ENCODE data around the gene ZNF503. TPM values are rescaled to one million over a fixed set of nuclear protein-coding genes. Genes with fewer than 3 reads are reported as not detected.
A peak's percentile ranks its signal among the peaks of the same experiment; 100 is the strongest.

The ZNF503 gene
- total RNA-seq, 2 experiments from 2014 or later = 0.38 to 0.47 TPM

- Histone ChIP-seq H3K4me3 (ENCODE audit: low read length) (no peak overlapping the region), H3K9me3 (ENCODE audit: control insufficient read depth in 1 of 2, insufficient read depth in 1 of 2, low read length in 2 of 2) (peaks cover 0 to 31% of the 10 kb centered on the region in 2 experiments), H3K27me3 (ENCODE audit: control insufficient read depth in 1 of 2, insufficient read depth in 2 of 2, low read length in 2 of 2) (peaks cover 54 to 87% of the 10 kb centered on the region in 2 experiments), H3K27ac (ENCODE audit: low read depth in 1 of 2, low read length in 2 of 2) (no peak overlapping the region), H3K36me3 (ENCODE audit: insufficient read depth, low read length) (no peaks in the 10 kb centered on the region), H3K4me1 (ENCODE audit: insufficient read depth, low read length) (peaks cover 33% of the 10 kb centered on the region)
- ATAC-seq (ENCODE audit: poor library complexity) (no peak), DNase-seq (no peak)
- Mint-ChIP-seq H3K27me3 (peaks cover 57% of the 10 kb centered on the region), H3K36me3 (ENCODE audit: low read depth) (no peaks in the 10 kb centered on the region), H3K4me3 (no peak overlapping the region), H3K9me3 (no peaks in the 10 kb centered on the region), H3K27ac (no peak overlapping the region), H3K4me1 (ENCODE audit: low read depth) (peaks cover 16% of the 10 kb centered on the region)
- intact Hi-C loops (cut with DNase I, micrococcal nuclease) = loop anchor here in 1 of 2 experiments (5.0 kb wide), 2 partner anchors 640 to 910 kb away; no protein-coding TSS in a partner anchor
- POLR2A ChIA-PET = no interaction called here
- no peak for TF ChIP-seq CTCF (IDR thresholded peaks at IDR 0.05)
- CTCF ChIA-PET = no interaction called here
These were observed 4.7 kb downstream of the ZNF503 start for GRCh38 chr10:75396631-75397495.

- peaks cover 0 to 31% of the 10 kb centered on the region in 2 experiments for H3K9me3 ChIP-seq (ENCODE audit: control insufficient read depth in 1 of 2, insufficient read depth in 1 of 2, low read length in 2 of 2)
- H3K27ac ChIP-seq (ENCODE audit: low read depth in 1 of 2, low read length in 2 of 2) = no peak overlapping the region
- no peaks in the 10 kb centered on the region for H3K36me3 ChIP-seq (ENCODE audit: insufficient read depth, low read length)
- Mint-ChIP-seq H3K4me3 (no peak overlapping the region), H3K4me1 (ENCODE audit: low read depth) (peaks cover 16% of the 10 kb centered on the region), H3K9me3 (no peaks in the 10 kb centered on the region), H3K27me3 (peaks cover 63% of the 10 kb centered on the region), H3K36me3 (ENCODE audit: low read depth) (no peaks in the 10 kb centered on the region), H3K27ac (no peak overlapping the region)
- no peak for TF ChIP-seq CTCF (IDR thresholded peaks at IDR 0.05)
- H3K4me3 ChIP-seq (ENCODE audit: low read length) = no peak overlapping the region
- H3K4me1 ChIP-seq (ENCODE audit: insufficient read depth, low read length) = peaks cover 29% of the 10 kb centered on the region
- intact Hi-C loops (cut with DNase I, micrococcal nuclease) = loop anchor here in 1 of 2 experiments (5.0 kb wide), 2 partner anchors 641 to 911 kb away; no protein-coding TSS in a partner anchor
- ATAC-seq (ENCODE audit: poor library complexity) (no peak), DNase-seq (no peak)
- CTCF ChIA-PET = no interaction called here
- peaks cover 59 to 90% of the 10 kb centered on the region in 2 experiments for H3K27me3 ChIP-seq (ENCODE audit: control insufficient read depth in 1 of 2, insufficient read depth in 2 of 2, low read length in 2 of 2)
- POLR2A ChIA-PET = no interaction called here
These were observed 5.5 kb downstream of the ZNF503 start for GRCh38 chr10:75395932-75396630.

GRCh38 chr10:75395066-75395931, 6.3 kb downstream of the ZNF503 start:
- H3K9me3 ChIP-seq (ENCODE audit: control insufficient read depth in 1 of 2, insufficient read depth in 1 of 2, low read length in 2 of 2) = peaks cover 0 to 31% of the 10 kb centered on the region in 2 experiments
- peak in 2 of 14 experiments; percentile 39 for DNase-seq
- H3K27ac Mint-ChIP-seq = no peak overlapping the region
- peaks cover 66% of the 10 kb centered on the region for H3K27me3 Mint-ChIP-seq
- H3K4me1 ChIP-seq (ENCODE audit: insufficient read depth, low read length) = peaks cover 21% of the 10 kb centered on the region
- peak; percentile 17 for TF ChIP-seq CTCF (IDR thresholded peaks at IDR 0.05)
- no peak overlapping the region for H3K27ac ChIP-seq (ENCODE audit: low read depth in 1 of 2, low read length in 2 of 2)
- H3K4me3 Mint-ChIP-seq = no peak overlapping the region
- peaks cover 54 to 85% of the 10 kb centered on the region in 2 experiments for H3K27me3 ChIP-seq (ENCODE audit: control insufficient read depth in 1 of 2, insufficient read depth in 2 of 2, low read length in 2 of 2)
- no peak overlapping the region for H3K4me3 ChIP-seq (ENCODE audit: low read length)
- peaks cover 13% of the 10 kb centered on the region for H3K4me1 Mint-ChIP-seq (ENCODE audit: low read depth)
- no peak for ATAC-seq (ENCODE audit: poor library complexity)
- H3K9me3 Mint-ChIP-seq = no peaks in the 10 kb centered on the region
- H3K36me3 ChIP-seq (ENCODE audit: insufficient read depth, low read length) = no peaks in the 10 kb centered on the region
- intact Hi-C loops (cut with DNase I, micrococcal nuclease) = loop anchor here in 1 of 2 experiments (5.0 kb wide), 2 partner anchors 642 to 912 kb away; no protein-coding TSS in a partner anchor
- CTCF ChIA-PET = no interaction called here
- H3K36me3 Mint-ChIP-seq (ENCODE audit: low read depth) = no peaks in the 10 kb centered on the region
- POLR2A ChIA-PET = no interaction called here

Measured in CD4-positive, alpha-beta T cell (primary cell).